Measurements from ENCODE around the gene CDC27.
"Not testable (repeated sequence)": the region's sequence is repeated elsewhere in the genome, so short reads cannot be mapped to it uniquely, and the experiment has no call there.

The CDC27 gene

DNA sequence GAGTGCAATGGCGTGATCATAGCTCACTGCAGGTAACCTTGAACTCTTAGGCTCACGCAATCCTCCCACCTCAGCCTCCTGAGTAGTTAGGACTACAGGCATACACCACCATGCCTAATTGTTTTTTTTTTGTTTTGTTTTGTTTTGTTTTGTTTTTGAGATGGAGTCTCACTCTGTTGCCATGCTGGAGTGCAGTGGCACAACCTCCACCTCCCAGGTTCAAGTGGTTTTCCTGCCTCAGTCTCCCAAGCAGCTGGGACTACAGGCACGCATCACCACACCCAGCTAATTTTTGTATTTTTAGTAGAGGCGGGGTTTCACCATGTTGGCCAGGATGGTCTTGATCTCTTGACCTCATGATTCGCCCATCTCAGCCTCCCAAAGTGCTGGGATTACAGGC is 54.7 kb downstream of the CDC27 start:
- not testable (repeated sequence) for DNase-seq (ENCODE audit: low read depth in 2 of 2)

DNA sequence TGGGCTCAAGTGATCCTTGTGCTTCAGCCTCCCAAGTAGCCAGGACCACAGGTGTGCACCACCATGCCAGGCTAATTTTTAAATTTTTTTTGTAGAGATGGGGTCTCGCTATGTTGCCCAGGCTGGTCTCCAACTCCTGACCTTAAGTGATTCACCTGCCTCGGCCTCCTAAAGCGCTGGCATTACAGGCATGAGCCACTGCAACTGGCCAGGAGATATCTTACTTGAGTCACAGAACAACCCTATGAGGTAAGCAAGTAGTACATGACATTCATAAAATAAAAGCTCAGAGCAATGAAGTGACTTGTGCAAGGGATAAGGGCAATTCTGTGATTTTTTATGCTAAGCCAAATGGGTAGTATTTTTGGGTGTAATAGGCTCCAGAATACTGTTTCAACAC is 57.3 kb downstream of the CDC27 start:
- DNase-seq (ENCODE audit: low read depth in 2 of 2), result no peak

DNA sequence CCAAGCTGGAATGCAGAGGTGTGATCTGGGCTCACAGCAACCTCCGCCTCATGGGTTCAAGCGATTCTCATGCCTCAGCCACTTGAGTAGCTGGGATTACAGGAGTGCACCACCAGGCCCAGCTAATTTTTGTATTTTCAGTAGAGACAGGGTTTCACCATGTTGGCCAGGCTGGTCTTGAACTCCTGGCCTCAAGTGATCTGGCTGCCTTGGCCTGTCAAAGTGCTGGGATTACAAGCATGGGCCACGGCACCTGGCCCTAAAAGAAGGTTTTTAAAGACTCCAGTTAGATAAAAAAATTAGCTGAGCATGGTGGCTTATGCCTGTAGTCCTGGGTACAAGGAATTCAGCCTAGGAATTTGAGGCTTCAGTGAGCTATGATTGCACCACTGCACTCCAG is 62.3 kb downstream of the CDC27 start:
- not testable (repeated sequence) for DNase-seq (ENCODE audit: low read depth in 2 of 2)

DNA sequence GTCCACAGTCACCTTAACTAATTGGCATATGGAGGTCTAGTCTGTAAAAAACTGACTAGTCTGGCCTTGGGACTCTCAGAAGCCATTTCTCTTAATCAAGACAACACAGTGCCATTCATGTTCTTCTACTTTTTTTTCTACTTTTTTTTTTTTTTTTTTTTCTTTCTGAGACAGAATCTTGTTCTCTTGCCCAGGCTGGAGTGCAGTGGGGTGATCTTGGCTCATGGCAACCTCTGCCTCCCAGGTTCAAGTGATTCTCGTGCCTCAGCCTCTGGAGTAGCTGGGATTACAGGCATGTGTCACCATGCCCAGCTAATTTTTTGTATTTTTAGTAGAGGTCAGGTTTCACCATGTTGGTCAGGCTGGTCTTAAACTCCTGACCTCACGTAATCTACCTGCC is 65.8 kb downstream of the CDC27 start:
- DNase-seq (ENCODE audit: low read depth in 2 of 2), result not testable (repeated sequence)

DNA sequence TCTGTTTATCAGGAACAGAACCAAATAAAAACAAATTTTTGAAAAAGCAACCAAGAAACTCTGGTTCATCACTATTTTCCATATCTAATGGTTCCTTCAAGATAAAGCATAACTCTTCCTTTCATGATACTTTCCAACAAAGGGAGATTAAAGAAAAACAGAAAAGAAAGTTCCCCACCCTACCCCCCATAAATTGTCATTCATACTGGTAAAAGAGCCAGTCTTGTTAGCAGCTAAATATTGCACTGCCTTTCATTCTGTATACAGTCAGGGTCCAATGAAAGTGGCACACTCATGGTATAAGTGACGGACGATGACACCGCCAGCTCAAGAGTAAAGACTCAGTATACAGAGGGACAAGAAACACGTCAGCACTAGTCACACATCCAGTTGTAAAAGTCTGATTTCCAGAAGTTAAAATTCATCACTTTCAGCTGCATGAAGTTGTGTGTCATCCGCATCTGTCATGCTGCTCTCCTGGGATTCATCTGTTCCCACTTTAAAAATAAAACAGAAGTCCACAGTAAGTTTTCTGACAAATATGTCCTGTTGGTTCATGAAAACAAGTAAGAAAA is 68.5 kb downstream of the CDC27 start:
- no peak for DNase-seq (ENCODE audit: low read depth in 2 of 2)

DNA sequence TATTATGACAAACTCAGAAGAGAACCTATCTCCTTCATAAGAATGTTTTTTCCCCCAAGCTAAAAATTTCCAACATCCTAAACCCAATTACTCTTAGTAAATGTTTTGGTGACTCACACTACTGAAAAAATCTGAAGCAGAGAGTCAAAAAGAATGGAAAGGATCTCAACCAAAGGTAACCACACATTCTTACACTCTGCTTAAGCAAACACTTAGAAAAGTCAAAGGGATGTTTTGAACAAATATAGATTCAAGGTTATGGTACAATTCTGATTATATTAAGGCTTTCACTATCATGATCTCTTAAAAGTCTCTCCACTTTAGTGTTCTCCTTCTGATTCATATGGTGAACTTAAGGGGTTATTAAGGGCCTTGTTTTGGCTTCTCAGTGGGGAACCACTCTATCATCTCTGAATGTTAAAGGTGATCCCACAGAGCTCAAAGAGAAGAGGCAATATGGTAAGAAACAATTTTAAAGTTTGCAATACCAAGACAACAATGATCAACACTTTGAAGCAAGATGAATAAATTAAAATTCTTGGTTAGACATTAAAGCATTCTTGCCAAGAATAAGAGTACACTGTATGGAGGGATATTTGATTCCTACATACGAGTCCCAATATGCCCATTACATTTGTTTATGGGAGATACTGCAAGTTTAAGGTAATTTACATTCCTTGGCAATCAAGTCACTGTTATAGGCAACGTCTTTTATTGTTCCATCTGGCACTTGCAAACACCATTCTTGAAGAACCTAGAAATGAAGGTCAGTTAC is 69.2 kb downstream of the CDC27 start:
- no peak for DNase-seq (ENCODE audit: low read depth in 2 of 2)

DNA sequence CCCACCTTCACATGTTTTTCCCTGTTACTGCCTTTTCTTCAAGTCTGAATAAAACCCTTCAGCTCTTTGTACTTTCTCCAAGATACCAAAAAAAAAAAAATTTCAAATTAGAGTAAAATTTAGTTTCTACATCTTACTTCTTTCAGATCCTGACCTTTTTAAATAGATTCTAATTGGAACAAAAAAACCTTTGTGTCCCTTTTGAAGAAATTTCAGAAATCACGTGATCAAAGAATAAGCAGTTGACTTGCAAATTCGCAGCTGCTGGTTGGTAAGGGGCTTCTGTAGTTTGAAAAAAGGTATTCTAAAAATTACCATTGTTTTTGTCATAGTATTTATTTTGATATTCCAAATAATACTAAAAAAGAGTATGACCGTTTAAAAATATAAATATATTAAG is 71.7 kb downstream of the CDC27 start:
- no peak for DNase-seq (ENCODE audit: low read depth in 2 of 2)

DNA sequence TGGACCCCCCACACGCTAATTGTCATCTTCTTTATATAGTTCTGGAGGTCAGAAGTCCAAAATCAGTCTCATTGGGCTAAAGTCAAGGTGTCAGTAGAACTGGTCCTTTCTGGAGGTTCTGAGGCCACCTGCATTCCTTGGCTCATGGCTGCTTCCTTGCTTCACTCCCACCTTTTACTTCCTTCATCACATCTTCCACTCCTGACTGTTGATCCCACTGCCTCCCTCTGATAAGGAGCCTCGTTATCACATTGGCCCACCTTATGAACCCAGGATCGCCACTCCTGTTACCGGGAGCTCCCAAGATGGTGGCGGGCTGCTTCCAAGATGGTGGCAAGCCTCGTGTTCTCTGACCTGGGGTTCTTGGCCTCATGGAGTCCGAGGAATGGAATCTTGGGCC is 83.0 kb downstream of the CDC27 start:
- no peak for DNase-seq (ENCODE audit: low read depth in 2 of 2)

DNA sequence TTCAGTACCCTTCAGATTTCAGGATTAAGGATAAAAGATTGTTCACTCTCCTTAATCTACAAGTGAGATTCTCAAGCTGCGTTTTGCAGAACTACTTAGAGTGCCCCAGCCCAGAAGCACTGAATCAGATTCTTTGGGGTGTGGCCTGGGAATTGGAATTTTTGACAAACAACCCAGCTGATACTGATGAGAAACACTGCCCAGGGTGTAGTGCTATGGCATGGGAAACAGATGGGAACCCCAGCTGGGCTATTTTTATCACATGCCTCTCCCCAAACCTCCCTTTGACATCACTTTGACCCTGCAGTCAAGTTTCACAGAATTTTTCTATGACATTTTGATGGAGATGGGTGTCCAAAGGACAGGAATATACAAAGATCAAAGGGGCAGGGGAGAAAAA is 83.8 kb downstream of the CDC27 start:
- DNase-seq (ENCODE audit: low read depth in 2 of 2), result not testable (repeated sequence)

DNA sequence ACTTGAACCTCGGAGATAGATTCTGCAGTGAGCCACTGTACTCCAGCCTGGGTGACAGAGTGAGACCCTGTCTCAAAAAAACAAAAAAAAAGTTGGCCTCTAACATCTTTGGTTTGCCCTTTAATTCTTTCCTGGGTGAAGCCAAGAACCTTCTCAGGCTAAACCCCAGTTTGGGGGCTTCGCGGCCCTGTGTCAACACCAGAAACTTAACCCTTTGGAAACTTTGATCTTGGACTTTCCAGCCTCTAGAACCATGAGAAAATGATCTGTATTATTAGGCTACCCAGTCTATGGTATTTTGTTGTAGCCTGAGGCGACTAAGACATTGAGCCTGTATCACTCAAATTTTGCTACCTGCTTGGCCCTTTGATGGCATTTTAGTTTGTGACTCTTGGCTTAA is 86.2 kb downstream of the CDC27 start:
- DNase-seq (ENCODE audit: low read depth in 2 of 2), result no peak

DNA sequence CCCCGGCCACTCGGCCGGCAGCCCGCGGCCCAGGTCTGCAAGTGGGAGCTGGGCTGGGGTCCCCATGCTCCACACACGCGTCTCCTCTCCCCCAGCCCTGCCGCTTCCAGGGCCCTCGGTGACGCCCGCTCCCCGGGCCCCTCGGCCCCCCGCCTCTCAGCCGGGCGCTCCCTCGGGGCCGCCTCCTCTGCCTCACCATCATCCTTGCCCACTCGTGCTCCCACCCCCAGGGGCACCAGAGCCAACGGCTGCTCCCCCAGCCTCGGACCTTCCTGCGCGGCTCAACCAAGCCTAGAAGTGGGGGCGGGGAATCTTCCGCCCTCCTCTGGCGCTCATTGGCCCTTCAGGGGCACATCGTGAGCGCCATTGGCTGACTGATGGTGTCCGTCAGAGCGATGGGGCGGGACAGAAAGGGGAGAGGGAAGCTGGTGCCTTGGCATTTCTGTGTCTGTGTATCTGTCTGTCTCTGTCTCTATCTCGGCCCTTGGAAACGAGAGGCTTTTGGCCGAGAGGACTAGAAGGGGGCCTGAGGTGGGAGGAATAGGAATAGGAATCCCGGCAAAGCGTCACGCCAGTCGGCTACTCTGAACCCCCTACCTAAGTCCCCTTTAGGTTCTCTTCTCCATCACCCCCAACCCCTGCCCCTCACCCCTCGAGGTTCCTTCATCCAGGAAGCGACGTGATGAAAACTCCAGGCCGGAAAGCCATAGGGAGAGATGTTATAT is 88.9 kb downstream of the CDC27 start:
- peak; percentile 81 to 87 for DNase-seq (ENCODE audit: low read depth in 2 of 2)

DNA sequence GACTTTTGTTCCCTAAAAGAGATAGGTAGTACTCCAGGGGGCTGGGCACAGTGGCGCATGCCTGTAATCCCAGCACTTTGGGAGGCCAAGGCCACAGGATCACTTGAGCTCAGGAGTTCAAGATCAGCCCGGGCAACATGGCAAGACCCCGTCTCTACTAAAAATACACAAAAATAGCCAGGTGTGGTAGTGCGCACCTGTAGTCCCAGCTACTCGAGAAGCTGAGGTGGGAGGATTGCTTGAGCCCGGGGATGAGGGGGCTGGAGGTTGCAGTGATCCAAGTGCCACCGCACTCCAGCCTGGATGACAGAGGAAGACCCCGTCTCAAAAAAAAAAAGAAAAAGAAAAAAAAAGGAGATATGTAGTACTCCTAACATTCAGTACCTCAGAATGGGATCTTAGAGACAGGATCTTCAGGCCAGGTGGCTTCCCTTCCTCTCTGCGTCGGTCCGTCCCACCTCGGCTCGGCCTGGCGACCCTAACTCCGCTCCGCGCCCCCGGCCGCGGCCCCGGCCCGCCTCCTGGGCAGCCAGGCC is 89.6 kb downstream of the CDC27 start:
- DNase-seq (ENCODE audit: low read depth in 2 of 2), result no peak

DNA sequence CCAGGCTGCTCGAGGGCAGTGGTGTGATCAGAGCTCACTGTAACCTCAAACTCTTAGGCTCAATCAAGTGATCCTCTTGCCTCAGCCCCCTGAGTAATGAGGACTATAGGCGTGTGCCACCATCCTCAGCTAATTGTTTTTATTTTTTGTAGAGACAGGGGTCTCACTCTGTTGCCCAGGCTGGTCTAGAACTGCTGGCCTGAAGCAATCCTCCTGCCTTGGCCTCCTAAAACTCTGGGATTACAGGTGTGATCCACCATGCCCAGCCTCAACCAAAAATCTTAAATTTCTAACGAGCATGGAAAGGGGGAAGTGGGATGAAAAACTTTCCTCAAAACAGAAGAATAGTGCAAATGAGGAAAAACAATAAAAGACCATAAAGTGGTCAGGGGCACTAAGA is 92.8 kb downstream of the CDC27 start:
- no peak for DNase-seq (ENCODE audit: low read depth in 2 of 2)

DNA sequence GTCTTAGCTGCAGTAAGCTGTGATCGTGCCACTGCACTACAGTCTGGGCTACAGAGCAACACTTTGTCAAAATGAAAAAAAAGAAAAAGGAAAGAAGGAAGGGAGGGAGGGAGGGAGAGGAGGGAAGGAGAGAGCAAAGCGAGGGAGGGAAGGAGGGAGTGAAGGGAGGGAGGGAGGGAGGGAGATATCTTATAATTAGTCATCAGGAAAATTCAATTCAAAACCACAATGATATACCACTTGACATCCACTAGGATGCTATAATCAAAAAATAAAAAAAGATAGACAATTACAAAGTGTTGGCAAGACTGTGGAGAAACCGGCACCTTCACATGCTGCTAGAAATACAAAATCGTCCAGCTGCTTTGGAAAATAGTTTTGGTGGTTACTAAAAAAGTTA is 93.8 kb downstream of the CDC27 start:
- no peak for DNase-seq (ENCODE audit: low read depth in 2 of 2)

DNA sequence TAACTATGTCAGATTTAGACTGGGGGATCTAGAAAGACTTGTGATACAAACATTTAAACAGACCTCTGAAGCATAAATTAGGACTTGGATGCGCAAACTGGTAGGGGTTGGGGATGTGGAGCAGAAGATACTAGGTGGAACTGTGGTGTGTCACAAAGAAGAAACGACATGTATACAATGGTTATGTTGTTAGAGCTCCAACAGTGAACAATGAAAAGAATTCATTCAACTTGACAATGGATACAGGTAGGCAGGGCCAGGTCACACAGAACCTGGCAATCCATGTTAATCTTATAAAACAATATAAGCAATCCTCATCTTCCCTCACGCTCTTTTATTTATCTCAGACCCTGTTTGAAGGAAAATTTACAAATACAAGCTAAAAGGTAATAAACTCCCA is 102.0 kb downstream of the CDC27 start:
- DNase-seq (ENCODE audit: low read depth in 2 of 2), result no peak

DNA sequence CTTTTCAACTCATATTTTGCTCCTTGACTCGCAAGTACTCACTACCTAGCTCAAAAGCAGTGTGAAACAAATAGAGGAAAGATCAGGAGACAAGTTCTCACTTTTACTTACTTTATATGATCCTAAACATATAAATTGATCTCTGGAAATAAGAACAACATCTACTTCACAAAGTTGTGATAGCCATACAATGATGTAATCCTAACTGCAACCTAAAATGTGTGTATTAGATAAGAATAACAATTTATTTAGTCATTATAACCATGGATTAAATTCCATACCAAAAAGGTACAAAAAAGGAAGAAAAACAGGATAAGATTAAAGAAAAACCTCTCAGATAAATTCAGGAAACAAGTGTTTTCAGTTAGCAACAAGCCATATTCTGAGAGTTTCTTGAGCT is 103.4 kb downstream of the CDC27 start:
- DNase-seq (ENCODE audit: low read depth in 2 of 2), result no peak

DNA sequence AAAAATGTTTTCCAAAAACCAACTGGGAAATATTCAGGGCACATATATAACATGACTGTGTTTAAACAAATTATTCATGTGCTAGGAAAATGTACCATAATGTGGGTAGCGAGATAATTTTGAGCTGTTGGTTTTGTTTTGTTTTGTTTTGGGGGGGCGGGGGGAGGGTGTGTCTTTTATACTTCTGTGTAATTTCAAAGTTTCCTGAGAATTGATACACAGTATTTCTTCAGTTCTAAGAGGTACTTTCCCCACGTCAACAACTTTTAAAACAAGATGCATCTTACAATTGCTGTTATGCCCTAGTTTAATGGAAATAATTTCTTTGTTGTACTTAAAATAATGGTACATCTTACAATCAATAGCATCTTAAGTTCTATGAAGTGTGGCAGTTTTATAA is 110.3 kb downstream of the CDC27 start:
- DNase-seq (ENCODE audit: low read depth in 2 of 2), result no peak

DNA sequence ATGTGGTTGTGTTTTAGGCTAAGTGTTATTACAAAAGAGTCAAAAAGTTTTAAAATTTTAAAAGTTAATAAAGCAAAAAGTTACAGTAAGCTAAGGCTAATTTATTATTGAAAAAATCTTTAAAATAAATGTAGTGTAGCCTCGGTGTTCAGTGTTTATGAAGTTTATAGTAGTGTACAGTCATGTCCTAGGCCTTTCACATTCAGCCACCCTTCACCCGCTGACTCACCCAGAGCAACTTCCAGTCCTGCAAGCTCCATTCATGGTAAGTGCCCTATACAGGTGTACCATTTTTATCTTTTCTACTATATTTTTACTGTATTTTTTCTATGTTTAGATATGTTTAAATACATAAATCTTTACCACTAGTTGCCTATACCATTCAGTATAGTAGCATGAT is 111.5 kb downstream of the CDC27 start:
- DNase-seq (ENCODE audit: low read depth in 2 of 2), result no peak

DNA sequence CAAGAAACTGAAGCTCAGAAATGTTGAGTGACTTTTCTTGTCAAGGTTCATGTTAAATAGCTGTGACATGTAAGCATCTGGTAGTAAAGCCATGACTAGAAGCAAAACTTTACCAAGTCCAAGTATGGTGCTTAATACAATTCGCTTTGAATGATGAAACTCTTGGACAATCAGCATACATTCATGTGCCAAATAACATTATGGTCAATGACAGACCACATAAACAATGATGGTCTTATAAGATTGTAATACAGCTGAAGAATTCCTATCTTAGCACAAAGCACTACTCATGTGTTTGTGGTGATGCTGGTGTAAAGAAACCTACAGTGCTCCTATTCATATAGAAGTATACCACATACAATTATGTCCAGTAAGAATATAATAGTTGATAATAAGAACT is 112.9 kb downstream of the CDC27 start:
- DNase-seq (ENCODE audit: low read depth in 2 of 2), result no peak

DNA sequence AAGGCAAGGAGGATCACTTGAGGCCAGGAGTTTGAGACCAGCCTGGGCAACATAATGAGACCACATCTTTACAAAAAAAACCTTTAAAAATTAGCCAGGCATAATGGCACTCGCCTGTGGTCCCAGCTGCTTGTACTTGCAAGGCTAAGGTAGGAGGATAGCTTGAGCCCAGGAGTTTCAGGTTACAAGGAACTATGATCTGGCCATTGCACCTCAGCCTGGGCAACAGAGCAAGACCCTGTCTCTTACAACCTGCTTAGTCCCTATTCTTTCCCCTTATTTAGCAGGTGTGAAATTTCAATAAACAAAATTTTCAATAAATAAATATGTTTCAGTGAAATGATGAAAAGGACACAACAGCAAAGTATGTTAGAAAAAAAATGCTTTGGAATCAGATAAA is 114.7 kb downstream of the CDC27 start:
- not testable (repeated sequence) for DNase-seq (ENCODE audit: low read depth in 2 of 2)

DNA sequence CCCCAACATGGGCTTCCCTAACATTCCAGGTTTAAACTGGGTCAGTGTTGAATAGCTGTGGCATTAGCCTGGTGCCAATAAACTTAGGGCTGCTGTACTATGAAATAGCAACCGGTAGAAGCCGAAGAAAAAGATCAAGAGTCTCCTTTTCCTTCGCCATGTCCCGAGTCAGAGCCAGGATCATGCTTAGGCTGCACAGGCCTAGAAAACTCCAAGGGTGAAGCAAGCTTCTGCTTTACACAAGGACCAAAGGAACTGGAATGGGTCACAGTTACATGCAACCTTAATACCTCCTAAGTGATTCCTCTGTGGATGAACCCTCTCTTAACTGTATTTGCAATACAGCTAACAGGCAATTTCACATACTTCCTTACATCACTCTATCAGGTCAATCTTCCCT is 115.5 kb downstream of the CDC27 start:
- DNase-seq (ENCODE audit: low read depth in 2 of 2), result not testable (repeated sequence)

DNA sequence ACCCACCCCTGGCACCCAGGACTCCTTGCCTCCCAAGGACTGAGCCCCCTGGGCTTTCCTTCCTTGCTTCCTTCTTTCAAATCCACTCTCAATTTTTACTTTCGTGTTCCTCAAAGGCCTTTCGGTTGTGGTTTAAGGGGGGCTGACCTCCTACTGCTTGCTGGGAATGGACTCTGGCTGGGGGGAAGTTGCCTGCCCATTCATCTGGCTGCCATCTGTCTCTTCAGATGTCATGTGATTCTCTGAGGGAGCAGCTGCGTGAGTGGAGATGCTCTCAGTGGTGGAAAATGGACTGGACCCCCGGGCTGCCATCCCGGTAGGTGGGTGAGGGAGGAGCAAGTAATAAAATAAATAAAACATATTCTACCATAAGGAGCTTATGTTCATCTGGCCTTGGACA is 116.2 kb downstream of the CDC27 start:
- no peak for DNase-seq (ENCODE audit: low read depth in 2 of 2)

DNA sequence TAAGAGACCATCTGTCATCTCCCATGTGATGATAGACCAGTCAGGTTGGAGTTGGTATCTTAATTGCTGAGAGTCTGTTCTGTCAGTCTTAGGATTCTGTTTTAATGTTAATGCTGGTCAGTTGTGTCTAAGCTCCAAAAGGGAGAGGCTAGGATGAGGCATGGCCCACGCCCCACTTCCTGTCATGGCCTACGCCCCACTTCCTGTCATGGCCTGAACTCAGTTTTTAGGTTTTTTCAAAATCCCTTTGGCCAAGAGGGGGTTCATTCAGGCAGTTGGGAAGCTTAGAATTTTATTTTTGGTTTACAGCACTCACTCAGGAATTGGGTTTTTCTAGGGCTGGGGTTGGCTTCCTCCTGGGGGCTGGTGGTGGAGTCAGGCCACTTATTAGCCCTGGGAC is 117.9 kb downstream of the CDC27 start:
- DNase-seq (ENCODE audit: low read depth in 2 of 2), result not testable (repeated sequence)
